Endothelial cell of umbilical vein (primary cell): ENCODE measurements around the gene CAPN5. TPM values are rescaled to one million over a fixed set of nuclear protein-coding genes. Genes with fewer than 3 reads are reported as not detected.

Experiments
- BruUV-seq: library from RNA; stranded (reverse); fragments of 400-500 nt; replicated peaks from 2 replicates; lab custom pipeline; 2021; lab: Mats Ljungman, UMichigan
- CTCF ChIA-PET: fragments of 300-600, 350-600 bp; sonication (Branson Sonifier 250); formaldehyde crosslinking; loops from one replicate; lab custom pipeline; 2021; ENCODE audit warnings: antibody characterized with exemption, inconsistent platforms; lab: Charles Lee
- POLR2A ChIA-PET: fragments of 300-600, 350-600 bp; sonication (Branson Sonifier 250); formaldehyde crosslinking; loops from one replicate; lab custom pipeline; 2021; ENCODE audit warnings: antibody characterized with exemption, inconsistent platforms; lab: Charles Lee
- DNase-seq: peaks from one replicate; pipeline ENCODE4 v3.0.0-alpha.2; 2011; ENCODE audit warnings: low read depth, low spot score
- FAIRE-seq: peaks from 2 replicates; lab custom pipeline; 2011; peaks lifted over from hg19 to GRCh38; lab: Jason Lieb, UNC
- H2AFZ ChIP-seq: 2 replicates; pipeline ENCODE4 v1.6.0; 2012; ENCODE audit warnings: low read depth, low read length, control low read depth, inconsistent platforms
- H3K27ac ChIP-seq: 2 replicates; pipeline ENCODE4 v1.5.1; 2011; ENCODE audit warnings: low read depth, mild to moderate bottlenecking, control low read depth, low read length, moderate library complexity; ENCODE audit not compliant: insufficient read depth
- H3K27me3 ChIP-seq, 2 experiments: 2 replicates each; pipeline versions ENCODE4 v1.6.0 to v1.6.1; 2011; ENCODE audit warnings: low read length in 2 of 2, mixed read lengths in 1 of 2; ENCODE audit not compliant: control insufficient read depth in 2 of 2, insufficient read depth in 2 of 2
- H3K36me3 ChIP-seq, 2 experiments: 2 replicates in 1 of 2; 3 replicates in 1 of 2; pipeline ENCODE4 v1.5.1; 2011; ENCODE audit warnings: low read length in 2 of 2, mild to moderate bottlenecking in 1 of 2, moderate library complexity in 1 of 2; ENCODE audit not compliant: control insufficient read depth in 2 of 2, insufficient read depth in 2 of 2; ENCODE audit errors: extremely low read depth in 1 of 2
- H3K4me1 ChIP-seq: 3 replicates; pipeline ENCODE4 v1.5.1; 2011; ENCODE audit warnings: mild to moderate bottlenecking, low read length; ENCODE audit not compliant: control insufficient read depth, insufficient read depth; ENCODE audit errors: extremely low read depth
- H3K4me2 ChIP-seq: 2 replicates; pipeline ENCODE4 v1.6.1; 2011; ENCODE audit warnings: low read length, control low read depth, mixed read lengths; ENCODE audit not compliant: insufficient read depth
- H3K4me3 ChIP-seq, 3 experiments: fragments of 200-600 bp in 1 of 3; sonication (generic), shearing (Covaris generic) in 1 of 3; replicated peaks in 1 of 3; 2 replicates each; pipeline ENCODE4 v1.5.1; 2011 to 2016; ENCODE audit warnings: control low read depth in 3 of 3, low read length in 3 of 3, mild to moderate bottlenecking in 2 of 3, inconsistent platforms in 1 of 3, low read depth in 1 of 3, moderate library complexity in 1 of 3; ENCODE audit not compliant: insufficient read depth in 1 of 3
- H3K79me2 ChIP-seq: 2 replicates; pipeline ENCODE4 v1.6.0; 2012; ENCODE audit warnings: low read length, inconsistent platforms; ENCODE audit not compliant: control insufficient read depth, insufficient read depth
- H3K9ac ChIP-seq: replicated peaks from 2 replicates; pipeline ENCODE3; 2011; ENCODE audit warnings: low read length, control low read depth; ENCODE audit not compliant: insufficient read depth; ENCODE audit errors: extremely low read depth
- H3K9me1 ChIP-seq: replicated peaks from 3 replicates; pipeline ENCODE4 v1.6.0; 2011; ENCODE audit warnings: mild to moderate bottlenecking, low read length; ENCODE audit not compliant: control insufficient read depth, insufficient read depth; ENCODE audit errors: extremely low read depth
- H3K9me3 ChIP-seq: replicated peaks from 2 replicates; pipeline ENCODE4 v1.5.1; 2012; ENCODE audit warnings: low read length, inconsistent platforms; ENCODE audit not compliant: control insufficient read depth, insufficient read depth
- H4K20me1 ChIP-seq: replicated peaks from 2 replicates; pipeline ENCODE3; 2011; ENCODE audit warnings: mild to moderate bottlenecking, low read length; ENCODE audit not compliant: control insufficient read depth, insufficient read depth; ENCODE audit errors: extremely low read depth
- FOS ChIP-seq: IDR thresholded peaks from 2 replicates; pipeline ENCODE4 v1.6.1; 2011; ENCODE audit warnings: mild to moderate bottlenecking, low read length, moderate library complexity, borderline replicate concordance; ENCODE audit not compliant: insufficient read depth
- GATA2 ChIP-seq: IDR thresholded peaks from 2 replicates; pipeline ENCODE4 v1.7.0; 2011; ENCODE audit warnings: low read depth, mild to moderate bottlenecking, moderate library complexity, mixed read lengths, low read length; ENCODE audit not compliant: insufficient read length, insufficient read depth
- JUN ChIP-seq: IDR thresholded peaks from 2 replicates; pipeline ENCODE4 v1.6.1; 2011; ENCODE audit warnings: borderline replicate concordance, low read depth; ENCODE audit not compliant: insufficient read length, insufficient read depth
- MYC ChIP-seq: IDR thresholded peaks from one replicate; pipeline ENCODE4 v1.6.1; 2011; ENCODE audit warnings: mild to moderate bottlenecking, low read depth, low read length
- dilution Hi-C: fragments of 300-500 bp; cut with MboI; formaldehyde crosslinking; loops from one replicate; pipeline ENCODE4 v1.15.0; 2019; ENCODE audit warnings: low sequenced_read_pairs; ENCODE audit not compliant: extremely low pct_ligation_motif_present
- intact Hi-C: fragments of 100-400 bp; cut with micrococcal nuclease; formaldehyde crosslinking; loops from one replicate; pipeline ENCODE4 v1.10.0; 2022
- polyA plus RNA-seq, 4 experiments: library from polyadenylated mRNA; depleted of rRNA in 3 of 4; stranded (reverse) in 3 of 4; unstranded in 1 of 4; fragments of >200 nt; gene quantifications; 2 replicates each; pipeline versions ENCODE4 v1.2.1 to v1.2.3, GENCODE V29; 2011 to 2012; ENCODE audit warnings: missing spikeins in 1 of 4
- total RNA-seq: library from RNA; stranded (reverse); gene quantifications from 2 replicates; pipeline ENCODE4 v1.2.3, GENCODE V29; 2021
- TF ChIP-seq, protein P1 (sequence below), 2 donors: IDR thresholded peaks; 1 replicate in 1 of 2; 2 replicates in 1 of 2; pipeline ENCODE4 v1.5.1; 2011; ENCODE audit warnings: low read length in 2 of 2, mild to moderate bottlenecking in 2 of 2, moderate library complexity in 2 of 2, control low read depth in 1 of 2, inconsistent platforms in 1 of 2, low read depth in 1 of 2; ENCODE audit not compliant: insufficient read depth in 1 of 2; ENCODE audit errors: extremely low read depth in 1 of 2
- TF ChIP-seq, protein P2 (sequence below): IDR thresholded peaks from 2 replicates; pipeline ENCODE4 v1.6.1; 2011; ENCODE audit not compliant: insufficient read depth, insufficient read length

The CAPN5 gene
- total and polyA plus RNA-seq, 2 donors (not counting 3 experiments of a cell fraction or from before 2014, with no cell fraction given), result 15.0 to 17.0 TPM

DNA sequence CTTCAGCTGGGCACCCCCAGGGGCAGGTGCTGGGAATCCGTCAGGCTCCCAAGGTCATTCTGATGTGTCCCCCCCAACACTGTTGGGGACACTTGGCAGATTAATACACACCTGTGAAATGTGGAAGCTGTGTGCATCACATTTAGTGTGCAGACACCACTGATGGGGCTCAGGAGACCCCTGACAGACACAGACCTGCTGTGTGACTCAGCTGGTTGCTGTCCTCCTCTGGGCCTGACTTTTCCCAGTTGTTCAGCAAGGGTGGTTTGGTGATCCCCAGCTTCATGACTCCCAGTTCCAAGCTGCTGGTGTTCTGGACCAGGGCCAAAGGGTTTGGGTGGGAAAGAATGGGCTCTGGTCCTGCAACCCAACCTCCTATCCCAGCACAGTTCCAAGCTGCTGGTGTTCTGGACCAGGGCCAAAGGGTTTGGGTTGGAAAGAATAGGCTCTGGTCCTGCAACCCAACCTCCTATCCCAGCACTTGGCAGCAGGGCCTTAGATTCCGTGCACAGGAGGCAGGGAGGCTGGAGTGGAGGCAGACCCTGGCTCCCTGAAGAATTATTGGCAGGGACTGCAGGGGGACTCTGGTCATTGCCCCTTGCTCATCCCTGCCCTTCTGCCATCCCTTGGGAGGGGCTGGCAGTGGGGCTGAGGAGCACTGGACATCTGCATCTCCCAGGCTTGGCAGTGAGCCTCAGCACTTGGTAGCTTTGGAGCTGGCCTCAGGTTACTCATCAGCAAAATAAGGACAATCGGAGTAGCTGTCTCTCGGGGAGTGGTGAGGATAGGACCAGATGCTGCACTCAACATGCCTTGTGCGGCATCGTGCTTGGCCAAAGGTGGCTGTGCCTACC, 27.4 kb downstream of the CAPN5 start:
- CTCF ChIA-PET, result interaction anchor here (0.8 to 7.3 kb wide), 5 partner anchors 10 to 46 kb away, joined by 3 to 148 read pairs (median 5); partner anchors contain the start of gene CAPN5
- no peak overlapping the region for H3K27ac ChIP-seq
- no peaks in the 10 kb centered on the region for H4K20me1 ChIP-seq
- peaks cover 0 to 3% of the 10 kb centered on the region in 2 experiments for H3K36me3 ChIP-seq
- H3K9me1 ChIP-seq, result no peaks in the 10 kb centered on the region
- H3K4me1 ChIP-seq, result no peaks in the 10 kb centered on the region
- H3K9ac ChIP-seq, result no peak overlapping the region
- H3K4me2 ChIP-seq, result no peak overlapping the region
- POLR2A ChIA-PET, result no interaction called here
- intact Hi-C loops, result loop anchor here (5.0 kb wide), 1 partner anchor 172 kb away; no protein-coding TSS in a partner anchor
- BruUV-seq, result no TSS peak
- no peaks in the 10 kb centered on the region for H3K27me3 ChIP-seq
- no peak overlapping the region for H2AFZ ChIP-seq
- DNase-seq (no peak), FAIRE-seq (no peak)
- dilution Hi-C loops, result no loop called here
- TF ChIP-seq FOS (no peak), MYC (no peak), JUN (no peak), GATA2 (no peak)
- TF ChIP-seq, protein P1, sequence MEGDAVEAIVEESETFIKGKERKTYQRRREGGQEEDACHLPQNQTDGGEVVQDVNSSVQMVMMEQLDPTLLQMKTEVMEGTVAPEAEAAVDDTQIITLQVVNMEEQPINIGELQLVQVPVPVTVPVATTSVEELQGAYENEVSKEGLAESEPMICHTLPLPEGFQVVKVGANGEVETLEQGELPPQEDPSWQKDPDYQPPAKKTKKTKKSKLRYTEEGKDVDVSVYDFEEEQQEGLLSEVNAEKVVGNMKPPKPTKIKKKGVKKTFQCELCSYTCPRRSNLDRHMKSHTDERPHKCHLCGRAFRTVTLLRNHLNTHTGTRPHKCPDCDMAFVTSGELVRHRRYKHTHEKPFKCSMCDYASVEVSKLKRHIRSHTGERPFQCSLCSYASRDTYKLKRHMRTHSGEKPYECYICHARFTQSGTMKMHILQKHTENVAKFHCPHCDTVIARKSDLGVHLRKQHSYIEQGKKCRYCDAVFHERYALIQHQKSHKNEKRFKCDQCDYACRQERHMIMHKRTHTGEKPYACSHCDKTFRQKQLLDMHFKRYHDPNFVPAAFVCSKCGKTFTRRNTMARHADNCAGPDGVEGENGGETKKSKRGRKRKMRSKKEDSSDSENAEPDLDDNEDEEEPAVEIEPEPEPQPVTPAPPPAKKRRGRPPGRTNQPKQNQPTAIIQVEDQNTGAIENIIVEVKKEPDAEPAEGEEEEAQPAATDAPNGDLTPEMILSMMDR (IDR thresholded peaks at IDR 0.05; ENCODE audit: extremely low read depth in 1 of 2, insufficient read depth in 1 of 2, low read depth in 1 of 2, low read length in 2 of 2), result no peak
- TF ChIP-seq, protein P2, sequence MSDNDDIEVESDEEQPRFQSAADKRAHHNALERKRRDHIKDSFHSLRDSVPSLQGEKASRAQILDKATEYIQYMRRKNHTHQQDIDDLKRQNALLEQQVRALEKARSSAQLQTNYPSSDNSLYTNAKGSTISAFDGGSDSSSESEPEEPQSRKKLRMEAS, result no peak
- H3K79me2 ChIP-seq, result no peaks in the 10 kb centered on the region
- no peak overlapping the region for H3K4me3 ChIP-seq
- H3K9me3 ChIP-seq, result no peaks in the 10 kb centered on the region
